Smooth muscle cell (in vitro differentiated cells): ENCODE results near the gene C10orf67. TPM values are rescaled to one million over a fixed set of nuclear protein-coding genes. Genes with fewer than 3 reads are reported as not detected.

Source experiments
- DNase-seq: peaks from one replicate; lab custom pipeline; 2025; ENCODE audit not compliant: unreplicated experiment; lab: John Stamatoyannopoulos, UW
- H2AFZ ChIP-seq: fragments of 200-600 bp; sonication (generic); 2 replicates; pipeline ENCODE4 v1.6.0; 2016; ENCODE audit warnings: antibody characterized with exemption, low read depth, mild to moderate bottlenecking
- H3F3A ChIP-seq: fragments of 200-600 bp; sonication (generic); 2 replicates; pipeline ENCODE4 v1.6.0; 2017; ENCODE audit warnings: antibody characterized with exemption, low read depth
- H3K27ac ChIP-seq: fragments of 200-600 bp; sonication (generic); 2 replicates; pipeline ENCODE4 v1.5.1; 2016; ENCODE audit warnings: low read depth, mild to moderate bottlenecking
- H3K27me3 ChIP-seq: fragments of 200-600 bp; sonication (generic); 2 replicates; pipeline ENCODE4 v1.6.1; 2016; ENCODE audit warnings: low read depth, mild to moderate bottlenecking
- H3K36me3 ChIP-seq: fragments of 200-600 bp; sonication (generic); 2 replicates; pipeline ENCODE4 v1.5.1; 2016; ENCODE audit warnings: low read depth
- H3K4me1 ChIP-seq: fragments of 200-600 bp; sonication (generic); 2 replicates; pipeline ENCODE4 v1.5.1; 2016; ENCODE audit warnings: low read depth
- H3K4me2 ChIP-seq: fragments of 200-600 bp; sonication (generic); 2 replicates; pipeline ENCODE4 v1.6.0; 2016; ENCODE audit warnings: mild to moderate bottlenecking
- H3K4me3 ChIP-seq: fragments of 200-600 bp; sonication (generic); 2 replicates; pipeline ENCODE4 v1.5.1; 2016; ENCODE audit warnings: mild to moderate bottlenecking
- H3K79me2 ChIP-seq: fragments of 200-600 bp; sonication (generic); 2 replicates; pipeline ENCODE4 v1.6.0; 2016; ENCODE audit warnings: low read depth, mild to moderate bottlenecking
- H3K9ac ChIP-seq: fragments of 200-600 bp; sonication (generic); 2 replicates; pipeline ENCODE4 v1.6.0; 2016; ENCODE audit warnings: low read depth
- H3K9me3 ChIP-seq: fragments of 200-600 bp; sonication (generic); replicated peaks from 2 replicates; pipeline ENCODE4 v1.5.1; 2016; ENCODE audit warnings: low read depth
- H4K20me1 ChIP-seq: fragments of 200-600 bp; sonication (generic); 2 replicates; pipeline ENCODE4 v1.6.0; 2016; ENCODE audit warnings: low read depth
- WGBS: methylation state at CpG from one replicate; pipeline ENCODE4 v1.1.7; 2016; ENCODE audit warnings: low lambda C conversion rate; 5-methylcytosine and 5-hydroxymethylcytosine counted together
- polyA plus RNA-seq: library from polyadenylated mRNA; unstranded; fragments of >200 nt; fragmentation: Nextera tagmentation; extraction: Ambion mirVana; gene quantifications from 2 replicates; pipeline ENCODE4 v1.2.1, GENCODE V29; 2016
- total RNA-seq: library from RNA; depleted of rRNA; stranded (reverse); fragments of >200 nt; gene quantifications from 2 replicates; pipeline ENCODE4 v1.2.3, GENCODE V29; 2014
- TF ChIP-seq, protein P1 (sequence below): fragments of 200-600 bp; sonication (generic); IDR thresholded peaks from 2 replicates; pipeline ENCODE4 v1.5.1; 2017; ENCODE audit warnings: borderline replicate concordance, mild to moderate bottlenecking, antibody characterized with exemption; ENCODE audit not compliant: insufficient read depth, poor library complexity, severe bottlenecking

Gene C10orf67
- total and polyA plus RNA-seq, 2 experiments from 2014 or later = not detected

GRCh38 chr10:23194966-23195845, 149.4 kb downstream of the C10orf67 start:
- no peak overlapping the region for H3K4me3 ChIP-seq
- peaks cover 99% of the 10 kb centered on the region for H3K27me3 ChIP-seq
- TF ChIP-seq, protein P1, sequence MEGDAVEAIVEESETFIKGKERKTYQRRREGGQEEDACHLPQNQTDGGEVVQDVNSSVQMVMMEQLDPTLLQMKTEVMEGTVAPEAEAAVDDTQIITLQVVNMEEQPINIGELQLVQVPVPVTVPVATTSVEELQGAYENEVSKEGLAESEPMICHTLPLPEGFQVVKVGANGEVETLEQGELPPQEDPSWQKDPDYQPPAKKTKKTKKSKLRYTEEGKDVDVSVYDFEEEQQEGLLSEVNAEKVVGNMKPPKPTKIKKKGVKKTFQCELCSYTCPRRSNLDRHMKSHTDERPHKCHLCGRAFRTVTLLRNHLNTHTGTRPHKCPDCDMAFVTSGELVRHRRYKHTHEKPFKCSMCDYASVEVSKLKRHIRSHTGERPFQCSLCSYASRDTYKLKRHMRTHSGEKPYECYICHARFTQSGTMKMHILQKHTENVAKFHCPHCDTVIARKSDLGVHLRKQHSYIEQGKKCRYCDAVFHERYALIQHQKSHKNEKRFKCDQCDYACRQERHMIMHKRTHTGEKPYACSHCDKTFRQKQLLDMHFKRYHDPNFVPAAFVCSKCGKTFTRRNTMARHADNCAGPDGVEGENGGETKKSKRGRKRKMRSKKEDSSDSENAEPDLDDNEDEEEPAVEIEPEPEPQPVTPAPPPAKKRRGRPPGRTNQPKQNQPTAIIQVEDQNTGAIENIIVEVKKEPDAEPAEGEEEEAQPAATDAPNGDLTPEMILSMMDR = no peak
- H3K9me3 ChIP-seq = no peaks in the 10 kb centered on the region
- no peaks in the 10 kb centered on the region for H3K36me3 ChIP-seq
- no peak for DNase-seq
- no peak overlapping the region for H3K27ac ChIP-seq
- H4K20me1 ChIP-seq = no peaks in the 10 kb centered on the region
- H3K79me2 ChIP-seq = no peaks in the 10 kb centered on the region
- H3K4me1 ChIP-seq = peaks cover 17% of the 10 kb centered on the region
- WGBS = 10% methylated on average over 65 of the region's 70 CpGs
- no peaks in the 10 kb centered on the region for H3F3A ChIP-seq
- H3K9ac ChIP-seq = no peak overlapping the region
- peak overlapping the region; percentile 61 for H3K4me2 ChIP-seq
- no peak overlapping the region for H2AFZ ChIP-seq

DNA sequence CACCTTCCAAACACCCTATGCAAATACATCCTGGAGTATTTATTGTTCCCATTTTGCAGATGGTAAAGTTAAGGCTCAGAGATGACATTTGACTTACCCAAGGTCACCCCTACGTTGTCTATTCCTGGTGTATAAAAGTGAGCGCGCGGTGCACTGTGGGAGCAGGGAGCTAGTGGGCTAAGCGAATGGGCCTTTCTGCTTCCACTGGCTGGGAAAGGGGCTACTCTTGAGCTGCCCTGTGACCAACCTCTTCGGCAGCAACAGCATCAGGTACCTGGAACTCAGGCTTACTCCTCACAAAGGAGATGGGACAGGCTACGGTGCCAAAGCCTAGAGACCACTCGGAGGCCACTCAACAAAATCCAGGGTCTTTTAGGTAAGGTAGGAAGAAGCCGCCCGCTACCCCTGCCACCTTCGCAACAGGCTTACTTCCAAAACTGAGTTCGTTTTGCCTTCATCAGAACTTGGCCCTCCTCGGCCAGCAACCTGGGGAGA, 150.1 kb downstream of the C10orf67 start:
- H3K27me3 ChIP-seq = peaks cover 99% of the 10 kb centered on the region
- H3F3A ChIP-seq = no peaks in the 10 kb centered on the region
- no peak for DNase-seq
- peaks cover 17% of the 10 kb centered on the region for H3K4me1 ChIP-seq
- no peaks in the 10 kb centered on the region for H3K36me3 ChIP-seq
- no peak overlapping the region for H3K9ac ChIP-seq
- H3K9me3 ChIP-seq = no peaks in the 10 kb centered on the region
- no peak overlapping the region for H3K4me3 ChIP-seq
- H4K20me1 ChIP-seq = no peaks in the 10 kb centered on the region
- TF ChIP-seq, protein P1 = no peak
- H3K4me2 ChIP-seq = peak overlapping the region; percentile 61
- no peaks in the 10 kb centered on the region for H3K79me2 ChIP-seq
- no peak overlapping the region for H3K27ac ChIP-seq
- H2AFZ ChIP-seq = no peak overlapping the region
- 29% methylated on average over 13 of the region's 13 CpGs for WGBS

- Histone ChIP-seq H3K4me2 (no peak overlapping the region), H3K4me3 (no peak overlapping the region), H3K27ac (no peak overlapping the region), H3K4me1 (peaks cover 17% of the 10 kb centered on the region), H3K9ac (no peak overlapping the region), H3K36me3 (no peaks in the 10 kb centered on the region), H2AFZ (no peak overlapping the region), H3F3A (no peaks in the 10 kb centered on the region), H4K20me1 (no peaks in the 10 kb centered on the region), H3K79me2 (no peaks in the 10 kb centered on the region), H3K9me3 (no peaks in the 10 kb centered on the region), H3K27me3 (peaks cover 99% of the 10 kb centered on the region)
- TF ChIP-seq, protein P1 = no peak
- WGBS = 13% methylated on average over 19 of the region's 19 CpGs
- no peak for DNase-seq
These were observed 151.0 kb downstream of the C10orf67 start for GRCh38 chr10:23193435-23194074.
